HCT116 (cell line): Measurements from ENCODE around the gene EEFSEC. TPM values are rescaled to one million over a fixed set of nuclear protein-coding genes. Genes with fewer than 3 reads are reported as not detected.

Source experiments
- ATAC-seq: fragments of 200-7000 bp; cut with Tn5 transposase; 2 replicates; pipeline ENCODE4 v1.9.1; 2020; ENCODE audit warnings: mild to moderate bottlenecking, moderate library complexity
- BruUV-seq: library from RNA; stranded (reverse); fragments of 400-500 nt; replicated peaks from 2 replicates; lab custom pipeline; 2021; lab: Mats Ljungman, UMichigan
- CTCF ChIA-PET: fragments of 300-600 bp; sonication (Branson Sonifier 250); formaldehyde crosslinking; loops from one replicate; lab custom pipeline; 2021; ENCODE audit warnings: antibody characterized with exemption; lab: Charles Lee
- POLR2A ChIA-PET: fragments of 300-600, 350-600 bp; sonication (Branson Sonifier 250); formaldehyde crosslinking; loops from one replicate; lab custom pipeline; 2021; ENCODE audit warnings: antibody characterized with exemption; lab: Charles Lee
- RAD21 ChIA-PET, 2 experiments: fragments of 300-600 bp; sonication (Branson Sonifier 250); formaldehyde crosslinking; loops; one replicate each; lab custom pipeline; 2023; ENCODE audit warnings: low total read pairs in 2 of 2; ENCODE audit not compliant: uncharacterized antibody in 2 of 2, unreplicated experiment in 2 of 2, low non-redundant PET in 1 of 2; lab: Charles Lee
- DNase-seq: peaks from one replicate; pipeline ENCODE4 v3.0.0-alpha.2; 2010; ENCODE audit warnings: low read depth, low spot score
- H2AFZ ChIP-seq: fragments of 200-600 bp; shearing (Covaris generic), sonication (generic); 2 replicates; pipeline ENCODE4 v1.6.1; 2017; ENCODE audit warnings: low read depth, mixed run types, mixed read lengths, antibody characterized with exemption, low read length; ENCODE audit not compliant: poor library complexity, severe bottlenecking
- H3K27ac ChIP-seq: 2 replicates; pipeline ENCODE4 v1.5.1; 2012; ENCODE audit warnings: low read depth, low read length
- H3K27me3 ChIP-seq: fragments of 200-600 bp; sonication (generic); 2 replicates; pipeline ENCODE4 v1.6.1; 2016; ENCODE audit warnings: mixed run types, low read length, mixed read lengths; ENCODE audit not compliant: insufficient read depth
- H3K36me3 ChIP-seq, 2 experiments: fragments of 200-500 bp in 1 of 2; fragments of 200-600 bp in 1 of 2; sonication (Bioruptor generic) in 1 of 2; sonication (generic) in 1 of 2; 2 replicates each; pipeline versions ENCODE4 v1.5.1 to v1.6.1; 2014 to 2016; ENCODE audit warnings: low read length in 2 of 2, inconsistent platforms in 1 of 2, mixed read lengths in 1 of 2, mixed run types in 1 of 2; ENCODE audit not compliant: insufficient read depth in 2 of 2, control insufficient read depth in 1 of 2
- H3K4me1 ChIP-seq, 2 experiments: fragments of 200-600 bp in 1 of 2; sonication (generic) in 1 of 2; 2 replicates each; pipeline versions ENCODE4 v1.5.1 to v1.6.1; 2012 to 2017; ENCODE audit warnings: low read length in 2 of 2, inconsistent platforms in 1 of 2, mild to moderate bottlenecking in 1 of 2, mixed read lengths in 1 of 2, mixed run types in 1 of 2, moderate library complexity in 1 of 2; ENCODE audit not compliant: insufficient read depth in 2 of 2, control insufficient read depth in 1 of 2
- H3K4me2 ChIP-seq: fragments of 200-600 bp; sonication (generic); 2 replicates; pipeline ENCODE4 v1.6.1; 2017; ENCODE audit warnings: mixed run types, low read length, mixed read lengths
- H3K4me3 ChIP-seq, 2 experiments: fragments of 200-600 bp in 1 of 2; sonication (generic) in 1 of 2; replicated peaks in 1 of 2; 2 replicates each; pipeline ENCODE4 v1.5.1; 2011 to 2016; ENCODE audit warnings: low read length in 2 of 2, control low read depth in 1 of 2, low read depth in 1 of 2, mild to moderate bottlenecking in 1 of 2, mixed read lengths in 1 of 2, mixed run types in 1 of 2
- H3K79me2 ChIP-seq: fragments of 200-600 bp; sonication (generic); 2 replicates; pipeline ENCODE4 v1.6.1; 2017; ENCODE audit warnings: mild to moderate bottlenecking, mixed run types, low read length, moderate library complexity, mixed read lengths; ENCODE audit not compliant: insufficient read depth
- H3K9ac ChIP-seq: fragments of 200-600 bp; sonication (generic); 2 replicates; pipeline ENCODE4 v1.6.1; 2016; ENCODE audit warnings: low read length, mixed read lengths
- H3K9me2 ChIP-seq: fragments of 200-600 bp; sonication (generic), shearing (Covaris generic); 2 replicates; pipeline ENCODE4 v1.6.1; 2017; ENCODE audit warnings: mixed run types, mild to moderate bottlenecking, moderate library complexity; ENCODE audit not compliant: insufficient read depth
- H3K9me3 ChIP-seq, 2 experiments: fragments of 200-500 bp in 1 of 2; fragments of 200-600 bp in 1 of 2; sonication (Bioruptor generic) in 1 of 2; sonication (generic) in 1 of 2; 2 replicates each; pipeline ENCODE4 v1.6.1; 2014 to 2017; ENCODE audit warnings: low read length in 2 of 2, mixed read lengths in 2 of 2, inconsistent platforms in 1 of 2, low read depth in 1 of 2, mild to moderate bottlenecking in 1 of 2, mixed run types in 1 of 2, moderate library complexity in 1 of 2; ENCODE audit not compliant: control insufficient read depth in 1 of 2, insufficient read depth in 1 of 2
- H4K20me1 ChIP-seq: fragments of 200-600 bp; sonication (generic), shearing (Covaris generic); 2 replicates; pipeline ENCODE4 v1.6.1; 2017; ENCODE audit warnings: mixed run types, mild to moderate bottlenecking, moderate library complexity; ENCODE audit not compliant: insufficient read depth
- CBX3 ChIP-seq: IDR thresholded peaks from 2 replicates; pipeline ENCODE4 v1.6.1; 2012; ENCODE audit warnings: low read depth
- CEBPB ChIP-seq: IDR thresholded peaks from 2 replicates; pipeline ENCODE4 v1.6.1; 2012; ENCODE audit warnings: low read depth
- EZH2 ChIP-seq: fragments of 200-600 bp; sonication (generic); IDR thresholded peaks from 2 replicates; pipeline ENCODE4 v1.6.1; 2017; ENCODE audit warnings: antibody characterized with exemption, mixed run types
- MAX ChIP-seq: IDR thresholded peaks from 2 replicates; pipeline ENCODE4 v1.6.1; 2012
- RAD21 ChIP-seq: IDR thresholded peaks from 2 replicates; pipeline ENCODE4 v1.6.1; 2012; ENCODE audit warnings: low read depth, mild to moderate bottlenecking
- REST ChIP-seq: IDR thresholded peaks from 2 replicates; pipeline ENCODE4 v1.6.1; 2012; ENCODE audit warnings: low read depth
- SIN3A ChIP-seq: IDR thresholded peaks from 2 replicates; pipeline ENCODE4 v1.6.1; 2012; ENCODE audit warnings: low read depth
- SRF ChIP-seq: IDR thresholded peaks from 2 replicates; pipeline ENCODE4 v1.6.1; 2012; ENCODE audit warnings: low read depth
- ZNF274 ChIP-seq: fragments of 200-500 bp; sonication (Bioruptor generic); IDR thresholded peaks from 2 replicates; pipeline ENCODE4 v1.6.1; 2014; ENCODE audit warnings: mild to moderate bottlenecking, low read depth, low read length, inconsistent platforms
- intact Hi-C: fragments of 100-400 bp; cut with micrococcal nuclease; formaldehyde crosslinking; loops from 2 replicates; pipeline ENCODE4 v1.10.0; 2022
- total RNA-seq: library from RNA; stranded (reverse); gene quantifications from one replicate; pipeline ENCODE4 v1.2.1, GENCODE V29; 2021; ENCODE audit not compliant: unreplicated experiment

The EEFSEC gene
- total RNA-seq, 1 experiment from 2014 or later: 16.1 TPM

GRCh38 chr3:128395500-128396162 lies 242.3 kb downstream of the EEFSEC start:
- H3K79me2 ChIP-seq: no peaks in the 10 kb centered on the region
- H3K9me2 ChIP-seq: no peaks in the 10 kb centered on the region
- H3K27ac ChIP-seq: no peak overlapping the region
- H4K20me1 ChIP-seq: no peaks in the 10 kb centered on the region
- DNase-seq: no peak
- H3K4me3 ChIP-seq: no peak overlapping the region
- no peak overlapping the region for H3K4me2 ChIP-seq
- TF ChIP-seq ZNF274: no peak
- TF ChIP-seq CEBPB: no peak
- no peak for TF ChIP-seq RAD21
- no peak for TF ChIP-seq EZH2
- no peak for TF ChIP-seq CBX3
- no peak for TF ChIP-seq MAX
- no peak for TF ChIP-seq REST
- no peak for TF ChIP-seq SIN3A
- no peak for TF ChIP-seq SRF
- ChIA-PET CTCF (interaction anchor here (1.7 kb wide), 1 partner anchor 189 kb away, joined by 4 read pairs; no protein-coding TSS in a partner anchor), RAD21 (no interaction called here), POLR2A (no interaction called here)
- peaks cover 0 to 6% of the 10 kb centered on the region in 2 experiments; a peak in 2 of 4 replicates for H3K4me1 ChIP-seq
- intact Hi-C loops: no loop called here
- ATAC-seq: no peak
- no peaks in the 10 kb centered on the region for H3K36me3 ChIP-seq
- no peaks in the 10 kb centered on the region for H3K9me3 ChIP-seq
- H3K9ac ChIP-seq: no peak overlapping the region
- no peaks in the 10 kb centered on the region for H3K27me3 ChIP-seq
- no TSS peak for BruUV-seq
- no peak overlapping the region for H2AFZ ChIP-seq
